ENCODE results near the gene COPS8. TPM values are rescaled to one million over a fixed set of nuclear protein-coding genes. Genes with fewer than 3 reads are reported as not detected.

COPS8 gene
- total RNA-seq, 1 experiment from 2014 or later: 51.0 TPM

GRCh38 chr2:237115870-237116269 is 30.2 kb downstream of the COPS8 start (continued):
- no peak for TF ChIP-seq HMGXB4 (CRISPR knock-in tag; IDR thresholded peaks at IDR 0.05)
- no peak for TF ChIP-seq NR2C2 (CRISPR knock-in tag; IDR thresholded peaks at IDR 0.05)
- no peak for TF ChIP-seq ZNF219 (CRISPR knock-in tag; IDR thresholded peaks at IDR 0.05; ENCODE audit: borderline replicate concordance)
- TF ChIP-seq SMAD4 (CRISPR knock-in tag; IDR thresholded peaks at IDR 0.05): no peak
- no peak for TF ChIP-seq CREB1 (CRISPR knock-in tag; IDR thresholded peaks at IDR 0.05)
- TF ChIP-seq ZNF425 (CRISPR knock-in tag; conservative IDR thresholded peaks at IDR 0.05): no peak
- no peak for TF ChIP-seq AFF4 (CRISPR knock-in tag; IDR thresholded peaks at IDR 0.05; ENCODE audit: borderline replicate concordance)
- no peak for TF ChIP-seq FOXP4 (CRISPR knock-in tag; IDR thresholded peaks at IDR 0.05)
- no peak for TF ChIP-seq KAT7 (CRISPR knock-in tag; IDR thresholded peaks at IDR 0.05; ENCODE audit: borderline replicate concordance)
- no peak for TF ChIP-seq TCF7 (CRISPR knock-in tag; IDR thresholded peaks at IDR 0.05; ENCODE audit: low read depth)

- ATAC-seq (no peak), DNase-seq (ENCODE audit: low spot score) (no peak)
- Mint-ChIP-seq H3K4me1 (no peaks in the 10 kb centered on the region), H3K36me3 (no peaks in the 10 kb centered on the region), H3K27ac (no peak overlapping the region), H3K27me3 (ENCODE audit: low read depth) (peaks cover 4% of the 10 kb centered on the region; the same call in 1 of the 2 replicates), H3K4me3 (no peak overlapping the region), H3K9me3 (peaks cover 10% of the 10 kb centered on the region)
- TF ChIP-seq ZNF423 (CRISPR knock-in tag; IDR thresholded peaks at IDR 0.05) (no peak), ZNF219 (CRISPR knock-in tag; IDR thresholded peaks at IDR 0.05; ENCODE audit: borderline replicate concordance) (no peak), USF1 (CRISPR knock-in tag; IDR thresholded peaks at IDR 0.05) (no peak), CREM (CRISPR knock-in tag; IDR thresholded peaks at IDR 0.05) (no peak), MAX (CRISPR knock-in tag; IDR thresholded peaks at IDR 0.05) (no peak), TEAD1 (CRISPR knock-in tag; IDR thresholded peaks at IDR 0.05) (no peak), MLX (CRISPR knock-in tag; IDR thresholded peaks at IDR 0.05) (no peak), TP53 (CRISPR knock-in tag; IDR thresholded peaks at IDR 0.05) (no peak), GRHL2 (CRISPR knock-in tag; IDR thresholded peaks at IDR 0.05; ENCODE audit: insufficient replicate concordance, severe bottlenecking) (no peak)
- CTCF ChIA-PET: no interaction called here
- POLR2A ChIA-PET: no interaction called here
Measured at GRCh38 chr2:237116431-237116830, 30.7 kb downstream of the COPS8 start.

All from WTC11 (cell line).